Measurements from ENCODE around the gene TGFA.

DNA sequence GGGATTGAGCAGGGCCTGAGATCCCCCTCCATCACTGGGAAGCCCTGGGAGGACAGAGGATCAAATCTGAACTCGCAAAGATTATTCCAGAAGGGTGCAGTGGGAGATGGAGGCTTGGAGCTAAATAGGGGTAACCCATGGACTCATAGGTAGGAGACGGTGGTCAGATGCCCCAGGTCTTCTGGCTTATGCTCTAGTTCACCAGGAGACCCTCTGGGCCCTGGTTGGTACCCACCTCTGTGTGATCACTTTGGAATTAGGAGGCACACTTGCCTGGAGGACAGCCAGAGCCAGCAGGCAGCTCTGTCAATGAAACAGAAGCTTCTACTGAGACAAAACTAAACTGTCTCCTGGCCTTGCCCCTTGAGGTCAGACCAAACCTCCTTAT lies 110.6 kb downstream of the TGFA start:
- TF ChIP-seq EZH2 (IDR thresholded peaks at IDR 0.05; ENCODE audit: insufficient read depth, poor library complexity, severe bottlenecking) = no peak
- no peak for TF ChIP-seq EZH2phosphoT487 (IDR thresholded peaks at IDR 0.05; ENCODE audit: insufficient read depth, low read depth)
